Muscle of arm (tissue), 12 donors: ENCODE results near the gene BANP. TPM values are rescaled to one million over a fixed set of nuclear protein-coding genes. Genes with fewer than 3 reads are reported as not detected.

Experiments used
- DNase-seq: peaks from one replicate; pipeline ENCODE4 v3.0.0-alpha.2; 2013
- polyA plus RNA-seq, 12 donors: library from polyadenylated mRNA; unstranded; fragments of 120-200 nt; gene quantifications; one replicate each; pipeline ENCODE4 v1.2.1, GENCODE V29; 2013; ENCODE audit not compliant: insufficient read length in 12 of 12

The BANP gene
- polyA plus RNA-seq, 12 donors: 11.5 to 33.2 (median 13.3) TPM; not detected in 1

DNA sequence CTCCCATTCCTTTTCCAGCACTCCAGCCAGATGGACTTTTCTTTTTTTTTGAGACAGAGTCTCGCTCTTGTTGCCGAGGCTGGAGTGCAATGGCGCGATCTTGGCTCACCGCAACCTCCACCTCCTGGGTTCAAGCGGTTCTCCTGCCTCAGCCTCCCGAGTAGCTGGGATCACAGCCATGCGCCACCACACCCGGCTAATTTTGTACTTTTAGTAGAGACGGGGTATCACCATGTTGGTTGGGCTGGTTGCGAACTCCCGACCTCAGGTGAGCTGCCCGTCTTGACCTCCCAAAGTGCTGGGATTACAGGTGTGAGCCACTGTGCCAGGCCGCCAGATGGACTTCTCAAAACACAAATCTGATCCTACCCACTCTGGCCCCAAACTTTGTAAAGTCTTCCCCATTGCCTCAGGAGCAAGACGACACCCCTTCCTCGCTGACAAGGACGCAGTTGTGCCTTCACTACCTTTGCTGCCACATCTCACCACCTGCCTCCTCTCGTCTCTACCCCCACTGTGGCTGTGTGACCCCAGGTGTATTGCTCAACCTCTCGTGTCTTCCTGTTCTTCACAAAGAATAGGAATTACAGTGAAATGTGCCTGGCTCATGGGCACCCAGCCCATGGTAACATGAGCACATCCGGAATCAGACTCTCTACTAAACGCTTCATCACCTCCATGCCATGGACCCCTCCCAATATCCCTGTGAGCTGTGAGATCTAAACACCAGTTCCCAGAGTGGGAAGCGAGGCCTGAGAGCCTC lies 3.7 kb upstream of the BANP start:
- no peak for DNase-seq

GRCh38 chr16:87948119-87948545 lies 3.1 kb upstream of the BANP start:
- no peak for DNase-seq

- DNase-seq: no peak
Observed at GRCh38 chr16:87948735-87949070, 2.5 kb upstream of the BANP start.

DNA sequence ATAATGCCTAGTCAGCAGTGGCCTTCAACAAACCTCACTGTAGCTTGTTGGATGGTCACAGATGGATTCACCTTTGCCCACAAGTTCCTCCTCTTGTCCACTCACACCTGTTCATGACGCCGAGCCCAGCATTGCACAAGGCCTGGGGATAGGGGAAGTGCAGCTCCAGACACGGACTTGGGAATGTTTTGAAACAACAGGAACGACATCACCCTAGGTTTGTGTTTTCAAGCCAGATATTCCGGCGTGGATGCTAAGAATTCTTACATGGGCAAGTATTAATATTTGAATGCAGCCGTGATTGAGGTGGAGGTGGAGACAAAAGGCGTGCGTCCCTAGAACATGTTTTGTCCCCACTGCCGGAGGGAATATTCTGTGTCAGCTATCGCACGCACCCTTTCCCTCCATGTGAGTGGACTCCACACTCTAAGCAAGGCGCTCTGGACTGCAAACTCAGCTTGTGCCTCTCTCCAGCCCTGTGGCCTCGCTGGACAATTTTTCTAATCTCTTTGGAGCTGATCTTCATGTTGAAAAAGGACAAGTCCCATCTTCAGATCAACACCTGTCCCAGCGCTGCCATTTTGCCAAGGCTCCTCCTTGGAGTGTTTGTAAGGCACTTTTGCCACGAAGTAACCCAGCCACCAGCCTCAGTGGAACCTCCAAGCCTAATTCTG lies 2.0 kb upstream of the BANP start:
- DNase-seq: no peak

DNA sequence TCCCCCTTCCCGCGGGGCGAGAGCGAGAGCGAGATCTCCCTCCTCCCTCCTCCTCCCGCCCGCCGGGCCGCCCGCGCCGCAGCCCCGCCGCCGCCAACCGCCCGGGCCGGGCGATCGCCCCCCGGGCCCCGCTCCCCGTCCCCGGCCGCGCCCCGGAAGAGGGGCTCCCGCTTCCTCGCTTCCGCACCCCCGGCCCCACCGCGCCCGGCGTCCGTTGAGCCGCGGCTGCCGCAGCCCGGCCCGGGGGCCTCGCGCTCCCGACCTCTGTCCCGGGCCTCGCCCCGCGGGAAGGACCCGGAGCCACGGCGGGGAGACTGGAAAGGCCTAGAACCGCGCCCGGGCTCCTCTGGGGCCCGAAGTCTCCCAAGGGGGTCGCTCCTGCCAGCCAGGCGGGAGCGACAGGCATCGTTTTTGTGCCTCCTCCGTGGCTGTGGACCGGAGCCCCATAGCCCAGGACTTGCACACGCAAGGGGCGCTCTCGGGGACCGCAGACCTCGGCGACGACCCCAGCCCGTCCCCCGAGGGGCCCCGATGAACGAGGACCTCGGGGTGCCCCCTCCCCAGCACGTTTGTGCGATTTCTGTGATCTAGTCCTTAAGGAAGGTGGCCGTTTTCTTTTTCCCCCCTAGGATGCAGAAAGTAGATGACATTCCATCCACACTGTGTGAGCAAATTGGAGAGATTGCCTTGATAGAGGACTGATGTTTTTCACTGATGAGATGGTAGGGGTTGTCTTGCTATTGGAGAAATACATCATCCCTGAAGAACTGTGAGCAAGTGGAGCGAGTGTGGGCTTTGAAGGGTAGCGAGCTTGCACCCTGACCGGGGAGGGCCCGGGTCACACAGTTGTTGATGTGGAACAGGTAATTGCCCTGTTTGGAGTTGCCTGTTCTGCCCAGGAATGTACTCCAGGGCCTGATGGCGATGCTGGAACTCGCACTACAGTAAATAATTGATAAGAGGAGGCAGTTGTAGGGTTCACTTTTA lies 611 bp downstream of the BANP start:
- no peak for DNase-seq

- no peak for DNase-seq
Observed at GRCh38 chr16:87952751-87953150, 1.5 kb downstream of the BANP start.

- DNase-seq: no peak
Observed at GRCh38 chr16:87953308-87954215, 2.3 kb downstream of the BANP start.

DNA sequence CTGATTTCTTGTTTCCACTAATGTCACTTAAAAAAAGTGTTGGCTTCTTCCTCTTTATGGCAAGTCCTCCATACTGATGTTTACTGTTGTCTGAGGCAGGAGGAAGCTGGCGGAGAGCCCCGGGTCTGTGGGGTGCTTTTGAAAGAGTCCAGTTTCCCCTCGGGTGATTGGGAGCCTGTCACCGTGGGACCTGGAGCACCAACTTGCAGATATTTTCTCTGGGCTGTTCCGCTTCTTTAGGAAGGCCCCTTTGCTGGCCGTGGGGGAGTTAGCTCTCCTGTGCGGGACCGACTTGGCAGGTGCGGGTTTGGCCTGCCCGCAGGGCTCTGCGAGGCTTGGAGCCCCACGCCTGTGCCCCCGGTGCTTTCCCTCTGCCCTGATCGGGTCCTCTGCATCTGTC lies 3.1 kb downstream of the BANP start:
- no peak for DNase-seq

- no peak for DNase-seq
Observed at GRCh38 chr16:87954826-87955225, 3.6 kb downstream of the BANP start.

DNA sequence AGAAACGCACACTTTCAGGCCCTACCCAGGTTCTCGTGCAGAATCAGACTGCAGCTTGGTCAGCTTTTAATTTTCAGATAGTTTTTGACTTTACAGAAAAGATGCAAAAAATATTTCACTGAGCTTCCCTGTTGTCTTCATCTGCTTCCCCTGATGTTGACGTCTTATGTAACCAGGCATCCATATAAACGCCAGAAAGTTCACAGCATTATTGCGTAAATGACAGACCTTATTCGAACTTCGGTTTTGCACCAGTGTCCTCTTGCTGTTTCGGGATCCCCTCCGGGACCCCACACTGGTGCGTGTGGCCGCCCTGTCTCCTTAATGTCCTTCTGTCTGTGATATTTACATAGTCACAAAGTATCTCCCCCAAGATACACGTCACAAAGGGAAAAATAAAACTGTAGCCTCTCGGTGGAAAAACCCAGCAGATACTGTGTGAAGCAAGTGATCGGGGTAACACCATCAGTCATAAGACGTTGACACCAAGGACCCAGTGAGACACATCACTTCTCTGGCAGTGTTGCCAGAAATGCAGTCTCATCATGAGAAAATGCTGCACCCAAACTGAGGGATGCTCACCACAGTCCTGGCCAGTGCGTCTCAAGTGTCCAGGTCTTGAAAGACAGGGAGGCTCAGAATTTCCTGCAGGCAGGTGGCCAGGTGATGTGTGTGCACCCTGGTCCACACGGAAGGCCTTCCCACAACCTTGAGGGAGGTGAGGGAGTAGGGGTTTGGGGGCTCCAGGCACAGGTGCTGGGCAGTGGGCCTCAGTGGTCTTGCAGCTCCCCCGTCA lies 4.3 kb downstream of the BANP start:
- no peak for DNase-seq

GRCh38 chr16:87956098-87956364 lies 4.8 kb downstream of the BANP start:
- DNase-seq: no peak

GRCh38 chr16:87956365-87957231 lies 5.4 kb downstream of the BANP start:
- DNase-seq: peak; percentile 67

DNA sequence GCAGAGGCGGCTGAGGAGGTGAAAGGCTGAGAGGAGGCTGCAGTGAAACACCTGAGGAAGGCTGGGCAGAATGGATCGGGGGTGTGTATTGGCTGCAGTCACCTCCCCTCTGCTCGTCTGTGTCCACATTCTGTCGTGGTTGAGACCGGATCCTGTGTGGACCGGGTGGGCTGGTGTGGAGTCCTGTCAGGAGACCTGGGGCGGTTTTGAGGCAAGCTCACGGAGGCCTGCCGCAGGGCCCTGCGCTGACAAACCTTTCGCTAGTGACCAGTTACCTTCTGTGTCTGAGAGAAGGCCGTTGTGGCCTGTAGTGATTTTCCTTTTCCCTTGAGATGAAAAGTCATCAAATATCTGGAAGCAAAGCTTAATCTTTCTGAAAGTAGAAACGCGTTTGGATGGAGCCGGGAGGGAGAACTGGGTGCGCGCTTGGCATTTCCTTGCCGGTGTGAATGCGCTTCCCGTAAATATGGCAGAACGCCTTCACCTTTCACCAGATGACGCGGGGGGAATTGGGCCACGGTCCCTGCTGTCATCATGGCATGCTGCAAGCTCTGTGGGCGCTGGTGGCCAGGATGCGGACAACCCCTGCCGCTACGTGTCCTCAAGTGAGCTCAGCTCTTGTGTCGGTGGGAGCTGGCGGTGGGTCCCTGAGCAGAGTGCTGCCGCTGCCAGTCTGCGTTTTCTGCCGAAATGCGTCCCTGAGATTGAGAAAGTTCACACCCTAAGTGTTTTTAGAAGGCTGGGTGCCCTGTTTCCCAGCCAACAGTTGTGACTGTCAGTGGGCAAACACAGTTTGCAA lies 6.3 kb downstream of the BANP start:
- DNase-seq: no peak

DNA sequence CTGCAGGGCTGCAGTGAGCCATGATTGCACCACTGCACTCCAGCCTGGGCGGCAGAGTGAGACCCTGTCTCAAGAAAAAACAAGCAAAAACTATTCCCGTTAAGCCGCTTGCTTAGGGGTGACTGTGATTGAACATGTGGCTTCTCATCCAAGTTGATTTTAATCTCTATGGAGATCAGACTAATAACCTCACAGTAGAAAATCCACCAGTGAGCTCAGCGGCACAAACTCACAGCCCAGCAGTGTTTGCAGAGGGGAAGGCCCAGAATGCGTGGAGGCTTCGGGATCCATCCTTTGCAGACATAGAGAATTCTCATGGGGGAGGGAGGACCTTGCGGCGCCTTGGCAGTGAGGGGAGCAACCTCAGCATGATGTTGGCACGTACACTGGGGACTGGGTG lies 7.4 kb downstream of the BANP start:
- DNase-seq: no peak

- DNase-seq: no peak
Observed at GRCh38 chr16:87959391-87959990, 8.3 kb downstream of the BANP start.

DNA sequence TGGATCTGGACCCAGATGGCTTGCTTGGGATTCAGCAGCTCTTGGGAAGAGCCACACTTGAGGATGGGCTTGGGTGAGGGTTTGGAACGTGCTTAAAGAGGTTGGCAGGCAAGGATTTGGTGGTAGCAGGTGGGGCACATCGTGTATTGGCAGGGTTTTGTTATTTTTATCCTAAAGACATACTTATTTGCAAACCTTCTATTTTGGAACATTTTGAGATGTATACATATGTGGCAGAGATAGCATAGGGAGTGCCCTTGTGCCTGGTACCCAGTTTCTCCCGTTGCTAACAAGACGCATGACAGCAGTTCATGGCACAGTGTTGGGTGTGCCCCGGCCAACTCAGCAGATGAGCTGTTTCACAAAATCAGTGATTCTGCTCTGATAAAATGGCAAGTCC lies 9.1 kb downstream of the BANP start:
- DNase-seq: no peak

- DNase-seq: no peak
Observed at GRCh38 chr16:87960852-87961251, 9.6 kb downstream of the BANP start.

DNA sequence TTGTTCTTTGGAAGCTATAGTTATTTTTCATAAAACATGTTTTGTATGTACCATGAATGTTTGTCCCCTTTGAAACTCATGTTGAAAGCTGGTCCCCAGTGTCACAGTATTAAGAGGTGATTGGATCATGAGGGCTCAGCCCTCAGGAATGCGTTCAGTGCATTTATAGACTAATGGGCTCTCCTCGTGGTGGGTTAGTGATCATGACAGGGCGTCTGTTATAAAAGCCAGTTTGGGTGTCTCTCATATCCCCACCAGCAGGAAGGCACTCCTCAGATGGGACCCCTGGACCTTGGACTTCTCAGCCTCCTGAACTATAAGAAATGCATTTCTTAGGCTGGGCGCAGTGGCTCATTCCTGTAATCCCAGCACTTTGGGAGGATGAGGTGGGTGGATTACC lies 10.4 kb downstream of the BANP start:
- no peak for DNase-seq
